H9 (cell line): ENCODE data around the gene DMRTA1. TPM values are rescaled to one million over a fixed set of nuclear protein-coding genes. Genes with fewer than 3 reads are reported as not detected.
A peak's percentile ranks its signal among the peaks of the same experiment; 100 is the strongest.

Experiments used
- DNase-seq: peaks from one replicate; pipeline ENCODE4 v3.0.0-alpha.2; 2017
- H2AFZ ChIP-seq: one replicate; pipeline ENCODE4 v1.6.1; 2013; ENCODE audit warnings: mild to moderate bottlenecking, low read length, control low read depth, moderate library complexity
- H2AK5ac ChIP-seq: 2 replicates; pipeline ENCODE4 v1.6.1; 2013; ENCODE audit warnings: low read length, control low read depth, mixed read lengths; ENCODE audit not compliant: insufficient read length
- H2BK120ac ChIP-seq: one replicate; pipeline ENCODE4 v1.6.1; 2013; ENCODE audit warnings: low read depth, mild to moderate bottlenecking, low read length, control low read depth, inconsistent platforms; ENCODE audit not compliant: poor library complexity, severe bottlenecking
- H2BK12ac ChIP-seq: 2 replicates; pipeline ENCODE4 v1.6.1; 2013; ENCODE audit warnings: low read length, control low read depth, mixed read lengths, low read depth; ENCODE audit not compliant: insufficient read length
- H2BK15ac ChIP-seq: 2 replicates; pipeline ENCODE4 v1.6.1; 2013; ENCODE audit warnings: low read depth, low read length, control low read depth
- H2BK20ac ChIP-seq: one replicate; pipeline ENCODE4 v1.6.1; 2013; ENCODE audit warnings: low read depth, mild to moderate bottlenecking, low read length, control low read depth, inconsistent platforms; ENCODE audit not compliant: poor library complexity, severe bottlenecking
- H2BK5ac ChIP-seq: 2 replicates; pipeline ENCODE4 v1.6.1; 2013; ENCODE audit warnings: low read length, control low read depth, mixed read lengths; ENCODE audit not compliant: insufficient read length
- H3K14ac ChIP-seq: 2 replicates; pipeline ENCODE4 v1.6.1; 2013; ENCODE audit warnings: low read length, control low read depth; ENCODE audit not compliant: insufficient read depth
- H3K18ac ChIP-seq: 2 replicates; pipeline ENCODE4 v1.6.1; 2013; ENCODE audit warnings: low read depth, mild to moderate bottlenecking, mixed read lengths, low read length, control low read depth; ENCODE audit not compliant: insufficient read length
- H3K23ac ChIP-seq: 2 replicates; pipeline ENCODE4 v1.6.1; 2013; ENCODE audit warnings: low read length, control low read depth, mixed read lengths, low read depth; ENCODE audit not compliant: insufficient read length
- H3K23me2 ChIP-seq: 2 replicates; pipeline ENCODE4 v1.6.1; 2013; ENCODE audit warnings: low read depth, mild to moderate bottlenecking, mixed read lengths, low read length, control low read depth; ENCODE audit not compliant: insufficient read length, poor library complexity, severe bottlenecking
- H3K27ac ChIP-seq: 2 replicates; pipeline ENCODE4 v1.5.1; 2013; ENCODE audit warnings: low read length, control low read depth, mixed read lengths, low read depth; ENCODE audit not compliant: insufficient read length
- H3K27me3 ChIP-seq: 2 replicates; pipeline ENCODE4 v1.6.1; 2013; ENCODE audit warnings: low read length, control low read depth, inconsistent platforms; ENCODE audit not compliant: insufficient read depth
- H3K4ac ChIP-seq: 2 replicates; pipeline ENCODE4 v1.6.1; 2013; ENCODE audit warnings: low read depth, mild to moderate bottlenecking, control low read depth, inconsistent platforms, low read length, moderate library complexity
- H3K4me1 ChIP-seq: 2 replicates; pipeline ENCODE4 v1.6.1; 2013; ENCODE audit warnings: low read length, control low read depth, inconsistent platforms; ENCODE audit not compliant: insufficient read depth
- H3K4me2 ChIP-seq: 2 replicates; pipeline ENCODE4 v1.6.1; 2013; ENCODE audit warnings: low read length, control low read depth, mixed read lengths; ENCODE audit not compliant: insufficient read length, insufficient read depth
- H3K56ac ChIP-seq: 2 replicates; pipeline ENCODE4 v1.6.1; 2013; ENCODE audit warnings: low read depth, mild to moderate bottlenecking, mixed read lengths, low read length, control low read depth; ENCODE audit not compliant: insufficient read length
- H3K79me1 ChIP-seq: 2 replicates; pipeline ENCODE4 v1.6.1; 2013; ENCODE audit warnings: low read depth, mild to moderate bottlenecking, moderate library complexity, low read length, control low read depth, inconsistent platforms; ENCODE audit not compliant: insufficient read depth, poor library complexity, severe bottlenecking
- H3K79me2 ChIP-seq: 2 replicates; pipeline ENCODE4 v1.6.1; 2013; ENCODE audit warnings: low read length, control low read depth, inconsistent platforms; ENCODE audit not compliant: insufficient read depth
- H3K9ac ChIP-seq: 2 replicates; pipeline ENCODE4 v1.6.1; 2013; ENCODE audit warnings: low read length, control low read depth, mixed read lengths; ENCODE audit not compliant: insufficient read length; ENCODE audit errors: extremely low read depth
- H3K9me3 ChIP-seq: one replicate; pipeline ENCODE4 v1.6.1; 2013; ENCODE audit warnings: low read depth, low read length, inconsistent platforms; ENCODE audit not compliant: control insufficient read depth
- H3T11ph ChIP-seq: one replicate; pipeline ENCODE4 v1.6.1; 2013; ENCODE audit warnings: mild to moderate bottlenecking, low read length, control low read depth, inconsistent platforms
- H4K20me1 ChIP-seq: one replicate; pipeline ENCODE4 v1.6.1; 2013; ENCODE audit not compliant: control insufficient read depth, insufficient read length, insufficient read depth
- H4K5ac ChIP-seq: 2 replicates; pipeline ENCODE4 v1.6.1; 2013; ENCODE audit warnings: low read depth, mild to moderate bottlenecking, mixed read lengths, low read length, control low read depth; ENCODE audit not compliant: insufficient read length
- H4K8ac ChIP-seq: replicated peaks from 2 replicates; pipeline ENCODE4 v1.6.1; 2013; ENCODE audit warnings: low read length, control low read depth, mixed read lengths, low read depth; ENCODE audit not compliant: insufficient read length
- H4K91ac ChIP-seq: 2 replicates; pipeline ENCODE4 v1.6.1; 2013; ENCODE audit warnings: low read depth, mild to moderate bottlenecking, moderate library complexity, mixed read lengths, low read length, control low read depth; ENCODE audit not compliant: insufficient read length
- H3K27ac Mint-ChIP-seq, 3 experiments: 2 replicates in 2 of 3; 3 replicates in 1 of 3; pipeline ENCODE4 v1.8.0; 2020 to 2021; ENCODE audit warnings: mixed read lengths in 3 of 3, mild to moderate bottlenecking in 1 of 3, moderate library complexity in 1 of 3
- H3K27me3 Mint-ChIP-seq: 2 replicates; pipeline ENCODE4 v1.8.0; 2021; ENCODE audit warnings: low read depth, mild to moderate bottlenecking, moderate library complexity, mixed read lengths
- H3K36me3 Mint-ChIP-seq, 3 experiments: 2 replicates in 2 of 3; 3 replicates in 1 of 3; pipeline ENCODE4 v1.8.0; 2020 to 2021; ENCODE audit warnings: low read depth in 3 of 3, mixed read lengths in 3 of 3; ENCODE audit not compliant: insufficient read depth in 1 of 3
- H3K4me1 Mint-ChIP-seq, 2 experiments: 2 replicates each; pipeline ENCODE4 v1.8.0; 2020; ENCODE audit warnings: mixed read lengths in 2 of 2
- H3K4me3 Mint-ChIP-seq, 2 experiments: 2 replicates in 1 of 2; 3 replicates in 1 of 2; pipeline ENCODE4 v1.8.0; 2020 to 2021; ENCODE audit warnings: mild to moderate bottlenecking in 2 of 2, mixed read lengths in 2 of 2, moderate library complexity in 1 of 2
- H3K9me3 Mint-ChIP-seq, 2 experiments: 2 replicates in 1 of 2; 3 replicates in 1 of 2; pipeline ENCODE4 v1.8.0; 2020; ENCODE audit warnings: mild to moderate bottlenecking in 2 of 2, mixed read lengths in 2 of 2, moderate library complexity in 1 of 2
- WGBS: extraction: QIAGEN DNeasy Blood & Tissue Kit; methylation state at CpG from one replicate; pipeline ENCODE4 v1.1.7; 2013; ENCODE audit warnings: missing lambda C conversion rate, low lambda C conversion rate, mixed read lengths; ENCODE audit not compliant: insufficient read length; ENCODE audit errors: extremely low coverage; 5-methylcytosine and 5-hydroxymethylcytosine counted together
- total RNA-seq: library from RNA; stranded (reverse); gene quantifications from 2 replicates; pipeline ENCODE4 v1.2.1, GENCODE V29; 2021
- TF ChIP-seq, protein P1 (sequence below): fragments of 200-600 bp; sonication (generic); conservative IDR thresholded peaks from 3 replicates; pipeline ENCODE4 v1.8.0; 2021; ENCODE audit warnings: antibody characterized with exemption, mild to moderate bottlenecking

The DMRTA1 gene
- total RNA-seq, 1 experiment from 2014 or later, result 2.8 TPM

DNA sequence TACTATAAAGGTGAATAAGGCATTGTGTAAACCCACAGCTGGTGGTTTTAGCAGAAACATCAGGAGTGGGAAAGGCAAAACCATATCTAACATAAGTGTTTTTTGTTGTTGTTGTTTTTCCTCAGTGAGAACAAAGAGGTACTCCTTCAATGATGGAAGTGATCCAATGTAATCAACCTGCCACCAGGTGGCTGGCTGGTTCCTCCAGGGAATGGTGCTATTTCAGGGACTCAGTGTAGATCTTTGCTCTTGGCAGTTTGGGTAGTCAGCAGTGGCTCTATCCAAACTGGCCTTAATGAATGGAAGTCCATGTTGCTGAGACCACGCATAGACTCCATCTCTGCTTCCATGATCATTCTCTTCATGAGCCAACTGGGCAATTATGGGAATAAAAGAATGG, 10.8 kb downstream of the DMRTA1 start:
- H2BK15ac ChIP-seq, result no peak overlapping the region
- H2BK5ac ChIP-seq, result no peak overlapping the region
- no peak overlapping the region for H3K9ac ChIP-seq
- H4K20me1 ChIP-seq, result no peaks in the 10 kb centered on the region
- H3K23me2 ChIP-seq, result no peaks in the 10 kb centered on the region
- no peak overlapping the region for H3K4me3 Mint-ChIP-seq
- DNase-seq, result peak; percentile 43
- no peak overlapping the region for H2BK120ac ChIP-seq
- H4K91ac ChIP-seq, result no peak overlapping the region
- no peak overlapping the region for H3K4me2 ChIP-seq
- no peaks in the 10 kb centered on the region for H3K9me3 ChIP-seq
- H3K79me1 ChIP-seq, result no peaks in the 10 kb centered on the region
- H3K4ac ChIP-seq, result no peak overlapping the region
- no peaks in the 10 kb centered on the region for H3K27me3 Mint-ChIP-seq
- H2BK12ac ChIP-seq, result no peak overlapping the region
- TF ChIP-seq, protein P1, sequence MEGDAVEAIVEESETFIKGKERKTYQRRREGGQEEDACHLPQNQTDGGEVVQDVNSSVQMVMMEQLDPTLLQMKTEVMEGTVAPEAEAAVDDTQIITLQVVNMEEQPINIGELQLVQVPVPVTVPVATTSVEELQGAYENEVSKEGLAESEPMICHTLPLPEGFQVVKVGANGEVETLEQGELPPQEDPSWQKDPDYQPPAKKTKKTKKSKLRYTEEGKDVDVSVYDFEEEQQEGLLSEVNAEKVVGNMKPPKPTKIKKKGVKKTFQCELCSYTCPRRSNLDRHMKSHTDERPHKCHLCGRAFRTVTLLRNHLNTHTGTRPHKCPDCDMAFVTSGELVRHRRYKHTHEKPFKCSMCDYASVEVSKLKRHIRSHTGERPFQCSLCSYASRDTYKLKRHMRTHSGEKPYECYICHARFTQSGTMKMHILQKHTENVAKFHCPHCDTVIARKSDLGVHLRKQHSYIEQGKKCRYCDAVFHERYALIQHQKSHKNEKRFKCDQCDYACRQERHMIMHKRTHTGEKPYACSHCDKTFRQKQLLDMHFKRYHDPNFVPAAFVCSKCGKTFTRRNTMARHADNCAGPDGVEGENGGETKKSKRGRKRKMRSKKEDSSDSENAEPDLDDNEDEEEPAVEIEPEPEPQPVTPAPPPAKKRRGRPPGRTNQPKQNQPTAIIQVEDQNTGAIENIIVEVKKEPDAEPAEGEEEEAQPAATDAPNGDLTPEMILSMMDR, result peak; percentile 63
- H3K36me3 Mint-ChIP-seq, result peaks cover 0 to 2% (median 0%) of the 10 kb centered on the region in 3 experiments; a peak in 1 of 7 replicates
- H4K5ac ChIP-seq, result no peak overlapping the region
- no CpG with 5 or more reads among the region's 1 CpG for WGBS
- H3K56ac ChIP-seq, result no peak overlapping the region
- H3K23ac ChIP-seq, result no peak overlapping the region
- no peak overlapping the region for H3K14ac ChIP-seq
- no peak overlapping the region; a peak in 1 of 7 replicates for H3K27ac Mint-ChIP-seq
- H4K8ac ChIP-seq, result no peak overlapping the region
- no peak overlapping the region for H2BK20ac ChIP-seq
- H3K27ac ChIP-seq, result no peak overlapping the region
- H3K4me1 ChIP-seq, result no peaks in the 10 kb centered on the region
- no peaks in the 10 kb centered on the region for H3K79me2 ChIP-seq
- no peaks in the 10 kb centered on the region for H3K27me3 ChIP-seq
- no peak overlapping the region for H2AK5ac ChIP-seq
- no peaks in the 10 kb centered on the region for H3K9me3 Mint-ChIP-seq
- H3K4me1 Mint-ChIP-seq, result no peaks in the 10 kb centered on the region
- no peak overlapping the region for H3T11ph ChIP-seq
- no peak overlapping the region for H2AFZ ChIP-seq
- no peak overlapping the region for H3K18ac ChIP-seq
